Fibroblast of lung (primary cell): ENCODE data around the gene CORO2B.
"Not testable (repeated sequence)": the region's sequence is repeated elsewhere in the genome, so short reads cannot be mapped to it uniquely, and the experiment has no call there.

Experiments
- EZH2 ChIP-seq: IDR thresholded peaks from 2 replicates; pipeline ENCODE4 v1.5.1; 2012; ENCODE audit warnings: low read length, control low read depth, mild to moderate bottlenecking; ENCODE audit errors: missing control alignments
- TF ChIP-seq, protein P1 (sequence below), 2 donors: IDR thresholded peaks in 1 of 2; conservative IDR thresholded peaks in 1 of 2; 1 replicate in 1 of 2; 2 replicates in 1 of 2; pipeline ENCODE4 v1.5.1; 2011 to 2012; ENCODE audit warnings: low read length in 2 of 2, control low read depth in 1 of 2, inconsistent platforms in 1 of 2, low read depth in 1 of 2, mild to moderate bottlenecking in 1 of 2

DNA sequence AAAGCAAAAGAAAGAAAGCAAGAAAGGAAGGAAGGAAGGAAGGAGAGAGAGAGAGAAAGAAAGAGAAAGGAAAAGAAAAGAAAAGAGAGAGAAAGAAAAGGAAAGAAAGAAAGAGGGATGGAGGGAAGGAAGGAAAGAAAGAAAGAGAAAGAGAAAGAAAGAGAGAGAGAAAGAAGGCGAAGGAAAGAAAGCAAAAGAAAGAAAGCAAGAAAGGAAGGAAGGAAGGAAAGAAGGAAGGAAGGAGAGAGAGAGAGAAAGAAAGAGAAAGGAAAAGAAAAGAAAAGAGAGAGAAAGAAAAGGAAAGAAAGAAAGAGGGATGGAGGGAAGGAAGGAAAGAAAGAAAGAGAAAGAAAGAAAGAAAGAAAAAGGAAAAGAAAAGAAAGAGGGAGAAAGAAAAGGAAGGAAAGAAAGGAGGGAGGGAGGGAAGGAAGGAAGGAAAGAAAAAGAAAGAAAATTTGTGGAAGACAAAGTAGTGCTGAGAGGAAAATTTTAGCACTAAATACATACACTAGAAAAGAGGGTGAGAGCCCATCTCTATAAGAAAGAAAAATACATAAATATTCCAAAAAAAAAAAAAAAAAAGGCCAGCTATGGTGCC, 181.3 kb downstream of the CORO2B start:
- TF ChIP-seq, protein P1, sequence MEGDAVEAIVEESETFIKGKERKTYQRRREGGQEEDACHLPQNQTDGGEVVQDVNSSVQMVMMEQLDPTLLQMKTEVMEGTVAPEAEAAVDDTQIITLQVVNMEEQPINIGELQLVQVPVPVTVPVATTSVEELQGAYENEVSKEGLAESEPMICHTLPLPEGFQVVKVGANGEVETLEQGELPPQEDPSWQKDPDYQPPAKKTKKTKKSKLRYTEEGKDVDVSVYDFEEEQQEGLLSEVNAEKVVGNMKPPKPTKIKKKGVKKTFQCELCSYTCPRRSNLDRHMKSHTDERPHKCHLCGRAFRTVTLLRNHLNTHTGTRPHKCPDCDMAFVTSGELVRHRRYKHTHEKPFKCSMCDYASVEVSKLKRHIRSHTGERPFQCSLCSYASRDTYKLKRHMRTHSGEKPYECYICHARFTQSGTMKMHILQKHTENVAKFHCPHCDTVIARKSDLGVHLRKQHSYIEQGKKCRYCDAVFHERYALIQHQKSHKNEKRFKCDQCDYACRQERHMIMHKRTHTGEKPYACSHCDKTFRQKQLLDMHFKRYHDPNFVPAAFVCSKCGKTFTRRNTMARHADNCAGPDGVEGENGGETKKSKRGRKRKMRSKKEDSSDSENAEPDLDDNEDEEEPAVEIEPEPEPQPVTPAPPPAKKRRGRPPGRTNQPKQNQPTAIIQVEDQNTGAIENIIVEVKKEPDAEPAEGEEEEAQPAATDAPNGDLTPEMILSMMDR (conservative IDR thresholded peaks at IDR 0.05 in 1 of 2, IDR thresholded peaks at IDR 0.05 in 1 of 2; ENCODE audit: low read depth in 1 of 2, low read length in 2 of 2): not testable (repeated sequence)
- TF ChIP-seq EZH2: not testable (repeated sequence)
